HCT116 (cell line): ENCODE data around the gene ZNF335.

ENCODE experiments used
- CTCF ChIP-seq, 3 experiments: fragments of 200-600 bp in 1 of 3; sonication (generic) in 1 of 3; IDR thresholded peaks in 2 of 3; conservative IDR thresholded peaks in 1 of 3; 2 replicates each; pipeline ENCODE4 v1.5.1; 2012 to 2017; ENCODE audit warnings: low read depth in 2 of 3, low read length in 2 of 3, antibody characterized with exemption in 1 of 3, borderline replicate concordance in 1 of 3, control low read depth in 1 of 3, mild to moderate bottlenecking in 1 of 3, mixed read lengths in 1 of 3, mixed run types in 1 of 3, moderate library complexity in 1 of 3; ENCODE audit not compliant: insufficient read depth in 1 of 3
- EGR1 ChIP-seq: IDR thresholded peaks from 2 replicates; pipeline ENCODE4 v1.6.1; 2012; ENCODE audit warnings: low read depth
- ELF1 ChIP-seq: IDR thresholded peaks from 2 replicates; pipeline ENCODE4 v1.6.1; 2012; ENCODE audit warnings: low read depth, borderline replicate concordance
- POLR2A ChIP-seq: IDR thresholded peaks from 2 replicates; pipeline ENCODE4 v1.7.0; 2011; ENCODE audit warnings: borderline replicate concordance; ENCODE audit not compliant: insufficient read depth, insufficient read length; ENCODE audit errors: extremely low read depth
- POLR2AphosphoS5 ChIP-seq: IDR thresholded peaks from 2 replicates; pipeline ENCODE4 v1.6.1; 2011; ENCODE audit warnings: mild to moderate bottlenecking, low read depth, low read length, moderate library complexity
- RAD21 ChIP-seq: IDR thresholded peaks from 2 replicates; pipeline ENCODE4 v1.6.1; 2012; ENCODE audit warnings: low read depth, mild to moderate bottlenecking
- SP1 ChIP-seq: IDR thresholded peaks from 2 replicates; pipeline ENCODE4 v1.6.1; 2012; ENCODE audit warnings: low read depth
- YY1 ChIP-seq: IDR thresholded peaks from 2 replicates; pipeline ENCODE4 v1.6.1; 2011; ENCODE audit warnings: low read length, low read depth, moderate library complexity, mild to moderate bottlenecking; ENCODE audit not compliant: insufficient replicate concordance; ENCODE audit errors: extremely low read depth
- TF ChIP-seq, protein P1 (sequence below): IDR thresholded peaks from 2 replicates; pipeline ENCODE4 v1.6.1; 2012; ENCODE audit warnings: low read depth

DNA sequence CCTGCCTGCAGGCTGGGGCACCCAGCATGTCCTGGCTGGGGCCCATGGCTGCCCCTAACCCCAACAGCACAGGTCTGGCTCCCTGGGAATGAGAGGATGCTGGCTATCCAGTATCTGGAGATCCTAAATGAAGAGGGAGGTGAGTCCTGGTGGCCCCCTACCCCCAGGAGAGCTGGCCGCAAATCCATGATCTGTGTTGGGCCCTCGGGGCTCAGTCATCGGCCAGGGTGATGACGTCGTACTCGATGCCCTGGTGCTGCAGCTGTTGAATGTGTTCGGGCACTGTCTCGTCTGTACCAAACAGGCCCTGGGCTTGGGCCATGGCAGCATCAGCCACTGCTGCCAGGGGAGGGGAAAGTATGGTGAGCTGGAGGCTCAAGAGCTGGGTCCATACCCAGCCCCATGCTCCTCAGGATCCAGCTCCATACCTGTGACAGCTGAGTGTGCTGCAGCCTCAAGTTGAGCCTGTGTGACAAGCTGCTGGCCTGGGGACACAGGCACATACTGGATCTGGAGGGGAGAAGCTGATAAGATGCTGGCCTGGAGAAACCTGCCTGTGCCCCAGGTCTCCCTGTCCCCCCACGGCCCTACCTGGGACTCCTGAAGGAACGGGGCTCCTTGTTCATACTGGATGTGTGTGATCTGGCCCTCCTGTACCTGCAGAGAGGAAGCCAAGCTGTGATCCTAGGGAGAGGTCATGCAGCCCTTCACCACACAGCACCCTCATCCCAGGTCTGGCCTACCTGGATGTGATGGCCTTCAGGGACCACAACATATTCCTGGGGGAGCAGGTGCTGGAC, 23.1 kb downstream of the ZNF335 start:
- no peak for TF ChIP-seq CTCF (IDR thresholded peaks at IDR 0.05 in 2 of 3, conservative IDR thresholded peaks at IDR 0.05 in 1 of 3; ENCODE audit: borderline replicate concordance in 1 of 3, insufficient read depth in 1 of 3, low read depth in 2 of 3, low read length in 2 of 3)
- no peak for TF ChIP-seq RAD21
- no peak for TF ChIP-seq ELF1
- TF ChIP-seq YY1 = no peak
- TF ChIP-seq SP1 = no peak
- no peak for TF ChIP-seq EGR1
- no peak for TF ChIP-seq POLR2AphosphoS5
- TF ChIP-seq, protein P1, sequence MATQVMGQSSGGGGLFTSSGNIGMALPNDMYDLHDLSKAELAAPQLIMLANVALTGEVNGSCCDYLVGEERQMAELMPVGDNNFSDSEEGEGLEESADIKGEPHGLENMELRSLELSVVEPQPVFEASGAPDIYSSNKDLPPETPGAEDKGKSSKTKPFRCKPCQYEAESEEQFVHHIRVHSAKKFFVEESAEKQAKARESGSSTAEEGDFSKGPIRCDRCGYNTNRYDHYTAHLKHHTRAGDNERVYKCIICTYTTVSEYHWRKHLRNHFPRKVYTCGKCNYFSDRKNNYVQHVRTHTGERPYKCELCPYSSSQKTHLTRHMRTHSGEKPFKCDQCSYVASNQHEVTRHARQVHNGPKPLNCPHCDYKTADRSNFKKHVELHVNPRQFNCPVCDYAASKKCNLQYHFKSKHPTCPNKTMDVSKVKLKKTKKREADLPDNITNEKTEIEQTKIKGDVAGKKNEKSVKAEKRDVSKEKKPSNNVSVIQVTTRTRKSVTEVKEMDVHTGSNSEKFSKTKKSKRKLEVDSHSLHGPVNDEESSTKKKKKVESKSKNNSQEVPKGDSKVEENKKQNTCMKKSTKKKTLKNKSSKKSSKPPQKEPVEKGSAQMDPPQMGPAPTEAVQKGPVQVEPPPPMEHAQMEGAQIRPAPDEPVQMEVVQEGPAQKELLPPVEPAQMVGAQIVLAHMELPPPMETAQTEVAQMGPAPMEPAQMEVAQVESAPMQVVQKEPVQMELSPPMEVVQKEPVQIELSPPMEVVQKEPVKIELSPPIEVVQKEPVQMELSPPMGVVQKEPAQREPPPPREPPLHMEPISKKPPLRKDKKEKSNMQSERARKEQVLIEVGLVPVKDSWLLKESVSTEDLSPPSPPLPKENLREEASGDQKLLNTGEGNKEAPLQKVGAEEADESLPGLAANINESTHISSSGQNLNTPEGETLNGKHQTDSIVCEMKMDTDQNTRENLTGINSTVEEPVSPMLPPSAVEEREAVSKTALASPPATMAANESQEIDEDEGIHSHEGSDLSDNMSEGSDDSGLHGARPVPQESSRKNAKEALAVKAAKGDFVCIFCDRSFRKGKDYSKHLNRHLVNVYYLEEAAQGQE = no peak
- no peak for TF ChIP-seq POLR2A
